Fibroblast of villous mesenchyme (primary cell): Measurements from ENCODE around the gene TCOF1. TPM values are rescaled to one million over a fixed set of nuclear protein-coding genes. Genes with fewer than 3 reads are reported as not detected.

Experiments used
- DNase-seq: peaks from one replicate; pipeline ENCODE4 v3.0.0-alpha.2; 2010; ENCODE audit warnings: low read depth
- H3K4me3 ChIP-seq: 2 replicates; pipeline ENCODE4 v1.5.1; 2011; ENCODE audit warnings: low read depth, mild to moderate bottlenecking, low read length
- CTCF ChIP-seq: IDR thresholded peaks from 2 replicates; pipeline ENCODE4 v1.5.1; 2012; ENCODE audit warnings: low read depth, mild to moderate bottlenecking, low read length; ENCODE audit not compliant: insufficient read depth
- total RNA-seq: library from RNA; depleted of rRNA; stranded (reverse); fragments of >200 nt; gene quantifications from 2 replicates; pipeline ENCODE4 v1.2.3, GENCODE V29; 2012

Gene TCOF1
- total RNA-seq, 1 donor: 23.7 TPM

GRCh38 chr5:150329881-150330876 lies 27.3 kb upstream of the TCOF1 start:
- no peak overlapping the region for H3K4me3 ChIP-seq
- DNase-seq: no peak
- TF ChIP-seq CTCF: no peak

GRCh38 chr5:150333400-150333799 lies 24.1 kb upstream of the TCOF1 start:
- DNase-seq: no peak
- H3K4me3 ChIP-seq: no peak overlapping the region
- TF ChIP-seq CTCF: no peak

GRCh38 chr5:150335778-150336177 lies 21.7 kb upstream of the TCOF1 start:
- H3K4me3 ChIP-seq: no peak overlapping the region
- no peak for TF ChIP-seq CTCF
- DNase-seq: peak; percentile 71

- H3K4me3 ChIP-seq: no peak overlapping the region
- no peak for TF ChIP-seq CTCF
- DNase-seq: no peak
Measured at GRCh38 chr5:150338546-150338945, 19.0 kb upstream of the TCOF1 start.

- no peak for TF ChIP-seq CTCF
- no peak overlapping the region for H3K4me3 ChIP-seq
- DNase-seq: no peak
Measured at GRCh38 chr5:150339165-150339564, 18.3 kb upstream of the TCOF1 start.

GRCh38 chr5:150339841-150340240 lies 17.7 kb upstream of the TCOF1 start:
- no peak for DNase-seq
- no peak for TF ChIP-seq CTCF
- no peak overlapping the region for H3K4me3 ChIP-seq
